ENCODE results near the gene CTBP2.

The CTBP2 gene

GRCh38 chr10:125017547-125018298, 142.6 kb downstream of the CTBP2 start:
- no peak for DNase-seq

GRCh38 chr10:125016611-125017202, 143.7 kb downstream of the CTBP2 start:
- no peak for DNase-seq

GRCh38 chr10:125016123-125016522, 144.2 kb downstream of the CTBP2 start:
- DNase-seq: no peak

GRCh38 chr10:125015356-125015944, 144.9 kb downstream of the CTBP2 start:
- no peak for DNase-seq

GRCh38 chr10:125014836-125015355, 145.5 kb downstream of the CTBP2 start:
- DNase-seq: no peak

- no peak for DNase-seq
These were observed 146.1 kb downstream of the CTBP2 start for GRCh38 chr10:125014086-125014830.

GRCh38 chr10:125013529-125013872, 146.9 kb downstream of the CTBP2 start:
- DNase-seq: no peak

GRCh38 chr10:125012851-125013528, 147.4 kb downstream of the CTBP2 start:
- no peak for DNase-seq

- DNase-seq: no peak
These were observed 148.2 kb downstream of the CTBP2 start for GRCh38 chr10:125011926-125012705.

GRCh38 chr10:125011171-125011925, 149.0 kb downstream of the CTBP2 start:
- DNase-seq: no peak

GRCh38 chr10:125010362-125010761, 150.0 kb downstream of the CTBP2 start:
- no peak for DNase-seq

- DNase-seq: no peak
These were observed 150.7 kb downstream of the CTBP2 start for GRCh38 chr10:125009661-125010161.

GRCh38 chr10:125008689-125009638, 151.4 kb downstream of the CTBP2 start:
- DNase-seq: no peak

- DNase-seq: no peak
These were observed 152.9 kb downstream of the CTBP2 start for GRCh38 chr10:125007436-125007835.

- peak; percentile 72 for DNase-seq
These were observed 153.4 kb downstream of the CTBP2 start for GRCh38 chr10:125006921-125007426.

- DNase-seq: no peak
These were observed 154.1 kb downstream of the CTBP2 start for GRCh38 chr10:125006188-125006680.

GRCh38 chr10:125005312-125006187, 154.8 kb downstream of the CTBP2 start:
- no peak for DNase-seq
